MCF 10A (cell line): ENCODE results near the gene CAMK4. TPM values are rescaled to one million over a fixed set of nuclear protein-coding genes. Genes with fewer than 3 reads are reported as not detected.

Experiments used
- BruUV-seq: library from RNA; stranded (reverse); fragments of 400-500 nt; replicated peaks from 2 replicates; lab custom pipeline; 2021; lab: Mats Ljungman, UMichigan
- CTCF ChIA-PET: fragments of 300-600 bp; sonication (Branson Sonifier 250); formaldehyde crosslinking; extraction: SDS; loops from one replicate; lab custom pipeline; 2021; ENCODE audit warnings: antibody characterized with exemption, inconsistent platforms; lab: Yijun Ruan, JAX
- POLR2A ChIA-PET: fragments of 300-600, 350-650 bp; sonication (Branson Sonifier 250); formaldehyde crosslinking; extraction: SDS; loops from one replicate; lab custom pipeline; 2020; ENCODE audit warnings: antibody characterized with exemption, inconsistent platforms; lab: Yijun Ruan, JAX
- DNase-seq: peaks from one replicate; pipeline ENCODE4 v3.0.0-alpha.2; 2018; ENCODE audit not compliant: unreplicated experiment
- H3K27ac Mint-ChIP-seq: one replicate; pipeline ENCODE4 v1.8.0; 2022; ENCODE audit warnings: mild to moderate bottlenecking, low read depth, mixed read lengths; ENCODE audit not compliant: unreplicated experiment
- H3K27me3 Mint-ChIP-seq: one replicate; pipeline ENCODE4 v1.8.0; 2022; ENCODE audit warnings: mixed read lengths; ENCODE audit not compliant: insufficient read depth, unreplicated experiment
- H3K36me3 Mint-ChIP-seq: one replicate; pipeline ENCODE4 v1.8.0; 2022; ENCODE audit warnings: mild to moderate bottlenecking, moderate library complexity, mixed read lengths; ENCODE audit not compliant: insufficient read depth, unreplicated experiment
- H3K4me1 Mint-ChIP-seq: one replicate; pipeline ENCODE4 v1.8.0; 2022; ENCODE audit warnings: mixed read lengths; ENCODE audit not compliant: insufficient read depth, unreplicated experiment
- H3K4me3 Mint-ChIP-seq: one replicate; pipeline ENCODE4 v1.8.0; 2022; ENCODE audit warnings: mild to moderate bottlenecking, moderate library complexity, mixed read lengths; ENCODE audit not compliant: unreplicated experiment
- H3K9me3 Mint-ChIP-seq: one replicate; pipeline ENCODE4 v1.8.0; 2022; ENCODE audit warnings: mixed read lengths; ENCODE audit not compliant: unreplicated experiment
- CTCF ChIP-seq: fragments of 200-600 bp; IDR thresholded peaks from one replicate; pipeline ENCODE4 v1.8.0; 2022; ENCODE audit warnings: antibody characterized with exemption, mild to moderate bottlenecking; ENCODE audit not compliant: unreplicated experiment
- intact Hi-C: fragments of 100-400 bp; cut with micrococcal nuclease; formaldehyde crosslinking; loops from 2 replicates; pipeline ENCODE4 v1.14.1; 2022
- total RNA-seq: library from RNA; stranded (reverse); gene quantifications from 2 replicates; pipeline ENCODE4 v1.2.3, GENCODE V29; 2022

Gene CAMK4
- total RNA-seq, 1 experiment from 2014 or later, result 0.21 TPM

- Mint-ChIP-seq H3K27me3 (peaks cover 12% of the 10 kb centered on the region), H3K9me3 (no peaks in the 10 kb centered on the region), H3K36me3 (no peaks in the 10 kb centered on the region), H3K4me3 (no peak overlapping the region), H3K27ac (no peak overlapping the region), H3K4me1 (peaks cover 15% of the 10 kb centered on the region)
- no peak for TF ChIP-seq CTCF
- DNase-seq, result no peak
- ChIA-PET POLR2A (no interaction called here), CTCF (interaction anchor here (0.6 kb wide), 1 partner anchor 14 kb away, joined by 3 read pairs; no protein-coding TSS in a partner anchor)
- no TSS peak for BruUV-seq
- intact Hi-C loops, result no loop called here
Measured at GRCh38 chr5:111439473-111440075, 215.4 kb downstream of the CAMK4 start.

GRCh38 chr5:111447099-111447498 lies 222.9 kb downstream of the CAMK4 start:
- no peaks in the 10 kb centered on the region for H3K36me3 Mint-ChIP-seq
- POLR2A ChIA-PET, result interaction anchor here (1.0 to 1.6 kb wide), 2 partner anchors 10 to 18 kb away, joined by 3 to 5 read pairs; no protein-coding TSS in a partner anchor

GRCh38 chr5:111447822-111448221 lies 223.6 kb downstream of the CAMK4 start:
- peaks cover 26% of the 10 kb centered on the region for H3K27me3 Mint-ChIP-seq
- H3K4me1 Mint-ChIP-seq, result no peaks in the 10 kb centered on the region
- DNase-seq, result no peak
- intact Hi-C loops, result no loop called here
- ChIA-PET CTCF (no interaction called here), POLR2A (interaction anchor here (1.0 to 1.6 kb wide), 2 partner anchors 9 to 18 kb away, joined by 3 to 5 read pairs; no protein-coding TSS in a partner anchor)
- TF ChIP-seq CTCF, result no peak
- no peak overlapping the region for H3K4me3 Mint-ChIP-seq
- H3K36me3 Mint-ChIP-seq, result no peaks in the 10 kb centered on the region
- no peak overlapping the region for H3K27ac Mint-ChIP-seq
- no peaks in the 10 kb centered on the region for H3K9me3 Mint-ChIP-seq
- no TSS peak for BruUV-seq

More at GRCh38 chr5:111447099-111447498, 222.9 kb downstream of the CAMK4 start:
- Mint-ChIP-seq H3K27me3 (peaks cover 26% of the 10 kb centered on the region), H3K4me1 (no peaks in the 10 kb centered on the region), H3K27ac (no peak overlapping the region), H3K9me3 (no peaks in the 10 kb centered on the region), H3K4me3 (no peak overlapping the region)
- no TSS peak for BruUV-seq
- intact Hi-C loops, result no loop called here
- no peak for DNase-seq
- TF ChIP-seq CTCF, result no peak
- CTCF ChIA-PET, result no interaction called here

GRCh38 chr5:111453295-111453694 lies 229.1 kb downstream of the CAMK4 start:
- no peak for TF ChIP-seq CTCF
- H3K9me3 Mint-ChIP-seq, result no peaks in the 10 kb centered on the region

More at GRCh38 chr5:111453295-111453694, 229.1 kb downstream of the CAMK4 start:
- H3K27ac Mint-ChIP-seq, result peak overlapping the region; percentile 7
- POLR2A ChIA-PET, result no interaction called here
- no peaks in the 10 kb centered on the region for H3K36me3 Mint-ChIP-seq
- H3K4me3 Mint-ChIP-seq, result no peak overlapping the region
- intact Hi-C loops, result no loop called here
- no peak for DNase-seq
- H3K4me1 Mint-ChIP-seq, result no peaks in the 10 kb centered on the region
- no TSS peak for BruUV-seq
- CTCF ChIA-PET, result interaction anchor here (0.7 to 1.0 kb wide), 2 partner anchors 10 to 14 kb away, joined by 3 read pairs; no protein-coding TSS in a partner anchor
- H3K27me3 Mint-ChIP-seq, result no peaks in the 10 kb centered on the region
